K562 (cell line): ENCODE results near the gene CYB5B. TPM values are rescaled to one million over a fixed set of nuclear protein-coding genes. Genes with fewer than 3 reads are reported as not detected.

Experiments used
- ATAC-seq: fragments of 200-7000 bp; cut with Tn5 transposase; 3 replicates; pipeline ENCODE4 v1.9.1; 2020; ENCODE audit warnings: moderate library complexity
- BruUV-seq: library from RNA; stranded (reverse); fragments of 400-500 nt; replicated peaks from 2 replicates; lab custom pipeline; 2021; lab: Mats Ljungman, UMichigan
- CTCF ChIA-PET: fragments of 300-600 bp; formaldehyde crosslinking; extraction: SDS; loops from one replicate; lab custom pipeline; 2021; ENCODE audit warnings: low intra/inter-chr PET ratio; lab: Yijun Ruan, JAX
- POLR2A ChIA-PET: fragments of 300-600, 350-650 bp; sonication (Branson Sonifier 250); formaldehyde crosslinking; extraction: SDS; loops from one replicate; lab custom pipeline; 2021; ENCODE audit warnings: antibody characterized with exemption, inconsistent platforms; lab: Yijun Ruan, JAX
- DNase-seq, 4 experiments: peaks; one replicate each; pipeline versions ENCODE4 v3.0.0 to v3.0.0-alpha.2; 2011 to 2018; ENCODE audit warnings: low spot score in 3 of 4, mixed read lengths in 3 of 4; ENCODE audit errors: extremely low read depth in 1 of 4
- FAIRE-seq: peaks from 2 replicates; lab custom pipeline; 2011; peaks lifted over from hg19 to GRCh38; lab: Jason Lieb, UNC
- H2AFZ ChIP-seq: 2 replicates; pipeline ENCODE4 v1.6.0; 2011; ENCODE audit warnings: low read depth, low read length, control low read depth, inconsistent platforms
- H3K27ac ChIP-seq: fragments of 200-600 bp; 3 replicates; pipeline ENCODE4 v1.8.0; 2011; ENCODE audit warnings: low read depth, mild to moderate bottlenecking, control low read depth, inconsistent platforms, low read length, moderate library complexity, mixed read lengths; ENCODE audit errors: extremely low read depth
- H3K27me3 ChIP-seq, 2 experiments: fragments of 300-600 bp in 1 of 2; 2 replicates in 1 of 2; 3 replicates in 1 of 2; pipeline versions ENCODE4 v1.6.0 to v1.8.0; 2011; ENCODE audit warnings: inconsistent platforms in 2 of 2, low read length in 2 of 2, mild to moderate bottlenecking in 1 of 2, mixed read lengths in 1 of 2, moderate library complexity in 1 of 2; ENCODE audit not compliant: control insufficient read depth in 2 of 2, insufficient read depth in 2 of 2
- H3K36me3 ChIP-seq: fragments of 300-600 bp; 3 replicates; pipeline ENCODE4 v1.8.0; 2011; ENCODE audit warnings: mild to moderate bottlenecking, low read length, inconsistent platforms; ENCODE audit not compliant: control insufficient read depth, insufficient read depth
- H3K4me1 ChIP-seq, 2 experiments: fragments of 200-600 bp in 1 of 2; replicated peaks in 1 of 2; 2 replicates in 1 of 2; 3 replicates in 1 of 2; pipeline versions ENCODE4 v1.5.1 to v1.8.0; 2011; ENCODE audit warnings: inconsistent platforms in 2 of 2, low read length in 2 of 2, mild to moderate bottlenecking in 1 of 2, mixed read lengths in 1 of 2, moderate library complexity in 1 of 2; ENCODE audit not compliant: control insufficient read depth in 2 of 2, insufficient read depth in 2 of 2
- H3K4me2 ChIP-seq: 2 replicates; pipeline ENCODE4 v1.6.1; 2011; ENCODE audit warnings: low read length, control low read depth, inconsistent platforms, mixed read lengths; ENCODE audit not compliant: insufficient read depth
- H3K4me3 ChIP-seq: fragments of 200-600 bp; sonication (generic), shearing (Covaris generic); 2 replicates; pipeline ENCODE4 v1.5.1; 2016; ENCODE audit warnings: control low read depth, inconsistent platforms
- H3K79me2 ChIP-seq: fragments of 200-600 bp; 3 replicates; pipeline ENCODE4 v1.8.0; 2011; ENCODE audit warnings: low read length, inconsistent platforms; ENCODE audit not compliant: control insufficient read depth, insufficient read depth
- H3K9ac ChIP-seq, 2 experiments: 2 replicates each; pipeline versions ENCODE4 v1.6.0 to v1.6.1; 2011; ENCODE audit warnings: low read depth in 2 of 2, low read length in 2 of 2, control low read depth in 1 of 2, inconsistent platforms in 1 of 2, mild to moderate bottlenecking in 1 of 2, mixed read lengths in 1 of 2; ENCODE audit not compliant: insufficient read depth in 1 of 2
- H3K9me1 ChIP-seq: one replicate; pipeline ENCODE4 v1.6.0; 2011; ENCODE audit warnings: inconsistent platforms, mild to moderate bottlenecking, low read length, moderate library complexity; ENCODE audit not compliant: control insufficient read depth, insufficient read depth
- H3K9me3 ChIP-seq: replicated peaks from 2 replicates; pipeline ENCODE4 v1.5.1; 2011; ENCODE audit warnings: low read depth, low read length, inconsistent platforms; ENCODE audit not compliant: control insufficient read depth, insufficient read depth
- H4K20me1 ChIP-seq: replicated peaks from 2 replicates; pipeline ENCODE4 v1.6.1; 2011; ENCODE audit warnings: low read length, inconsistent platforms, mixed read lengths; ENCODE audit not compliant: control insufficient read depth, insufficient read depth
- C11orf30 ChIP-seq: fragments of 450-650 bp; IDR thresholded peaks from 2 replicates; pipeline ENCODE4 v1.6.1; 2016; ENCODE audit warnings: low read depth, mild to moderate bottlenecking
- CEBPB ChIP-seq: fragments of 450-650 bp; IDR thresholded peaks from 2 replicates; pipeline ENCODE4 v1.6.1; 2016; ENCODE audit warnings: missing genetic modification characterization, missing compliant biosample characterization
- CEBPG ChIP-seq, 3 experiments: fragments of 200-800 bp in 1 of 3; sonication (Bioruptor generic) in 1 of 3; sonication (generic) in 1 of 3; formaldehyde crosslinking in 1 of 3; IDR thresholded peaks in 2 of 3; conservative IDR thresholded peaks in 1 of 3; 2 replicates each; pipeline versions ENCODE4 v1.6.1 to v1.8.0; 2016 to 2022; ENCODE audit warnings: missing compliant biosample characterization in 2 of 3, missing genetic modification characterization in 2 of 3, mild to moderate bottlenecking in 1 of 3, missing genetic modification reagents in 1 of 3
- IRF2 ChIP-seq: sonication (generic); formaldehyde crosslinking; IDR thresholded peaks from 2 replicates; pipeline ENCODE4 v1.8.1; 2022; ENCODE audit warnings: mild to moderate bottlenecking, missing genetic modification reagents
- MAFG ChIP-seq: fragments of 450-650 bp; conservative IDR thresholded peaks from 2 replicates; pipeline ENCODE4 v1.6.1; 2016; ENCODE audit warnings: missing genetic modification characterization, missing compliant biosample characterization
- MAFK ChIP-seq: IDR thresholded peaks from 2 replicates; pipeline ENCODE4 v1.6.1; 2011; ENCODE audit warnings: low read length, improper control_type of control experiment
- SRSF1 ChIP-seq: fragments of 200-400 bp; formaldehyde crosslinking; IDR thresholded peaks from 2 replicates; pipeline ENCODE4 v1.6.1; 2017; ENCODE audit warnings: mild to moderate bottlenecking, low read depth, low read length, moderate library complexity
- ZNF232 ChIP-seq: sonication (generic); formaldehyde crosslinking; IDR thresholded peaks from 2 replicates; pipeline ENCODE4 v1.8.0; 2022; ENCODE audit warnings: mild to moderate bottlenecking, missing genetic modification reagents
- ZNF316 ChIP-seq: fragments of 450-650 bp; IDR thresholded peaks from 2 replicates; pipeline ENCODE4 v1.6.1; 2016
- in situ Hi-C: fragments of 300-500 bp; cut with MboI; formaldehyde crosslinking; loops from 4 replicates; pipeline ENCODE4 v1.15.0; 2018; ENCODE audit warnings: inconsistent platforms, mixed read lengths
- intact Hi-C: fragments of 100-400 bp; cut with micrococcal nuclease; formaldehyde crosslinking; loops from 2 replicates; pipeline ENCODE4 v1.14.2; 2022
- polyA plus RNA-seq, 8 experiments: library from polyadenylated mRNA; depleted of rRNA in 4 of 8; stranded (reverse) in 5 of 8; unstranded in 3 of 8; fragments of >200 nt; fragmentation: Nextera tagmentation in 2 of 8; fragmentation: Illumina TruSeq in 1 of 8; extraction: Ambion mirVana in 2 of 8; extraction: Trizol in 1 of 8; gene quantifications; 2 replicates each; pipeline versions ENCODE4 v1.2.1 to v1.2.3, GENCODE V29; 2011 to 2014; ENCODE audit warnings: inconsistent platforms in 1 of 8, missing spikeins in 1 of 8
- total RNA-seq, 7 experiments: library from RNA; depleted of rRNA in 6 of 7; stranded (reverse); fragments of >200 nt in 6 of 7; fragmentation: Illumina TruSeq in 2 of 7; extraction: Trizol in 2 of 7; gene quantifications; 2 replicates each; pipeline versions ENCODE4 v1.2.1 to v1.2.3, GENCODE V29; 2011 to 2021; ENCODE audit warnings: low replicate concordance in 1 of 7
- TF ChIP-seq, protein P1 (sequence below): fragments of 450-650 bp; IDR thresholded peaks from 2 replicates; pipeline ENCODE4 v1.6.1; 2017; ENCODE audit warnings: mild to moderate bottlenecking, moderate library complexity

The CYB5B gene
- total and polyA plus RNA-seq, 9 of the 15 experiments (the other 6 are each of a cell fraction or from before 2014, with no cell fraction given), result 29.9 to 274 (median 136) TPM

DNA sequence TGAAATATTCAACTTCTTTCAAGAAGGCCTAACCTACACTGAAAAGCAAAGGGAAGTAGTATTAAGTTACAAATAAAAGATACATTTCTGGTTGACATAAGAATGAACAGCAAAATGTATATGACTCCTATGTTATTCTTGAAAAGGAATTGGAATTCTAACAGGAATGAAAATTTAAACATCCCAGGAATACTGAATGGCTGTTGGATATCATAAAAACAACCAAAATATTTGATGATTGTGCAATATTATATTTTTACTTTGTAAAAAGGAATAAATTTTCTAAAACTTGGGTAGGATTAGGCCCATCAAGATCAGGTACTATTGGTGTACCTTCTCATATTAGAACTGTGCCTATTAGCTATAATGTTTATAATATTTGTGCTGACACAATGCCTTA lies 50.0 kb downstream of the CYB5B start:
- Histone ChIP-seq H3K9me3 (no peaks in the 10 kb centered on the region), H4K20me1 (0 out of 2 replicates have a peak, but pooled peaks cover 3% of the 10 kb centered on the region), H3K79me2 (no peaks in the 10 kb centered on the region), H2AFZ (no peak overlapping the region), H3K9me1 (no peaks in the 10 kb centered on the region), H3K27ac (no peak overlapping the region), H3K4me2 (no peak overlapping the region), H3K4me3 (no peak overlapping the region), H3K9ac (no peak overlapping the region), H3K4me1 (peaks cover 7 to 11% of the 10 kb centered on the region in 2 experiments; a peak in 4 of 5 replicates), H3K27me3 (no peaks in the 10 kb centered on the region), H3K36me3 (no peaks in the 10 kb centered on the region)
- no peak for DNase-seq
- no TSS peak for BruUV-seq
- FAIRE-seq, result no peak
- intact Hi-C loops, result no loop called here
- CTCF ChIA-PET, result no interaction called here
- in situ Hi-C loops, result no loop called here
- ATAC-seq, result no peak
- POLR2A ChIA-PET, result no interaction called here
- TF ChIP-seq ZNF316, result peak; percentile 88
- no peak for TF ChIP-seq IRF2 (CRISPR knock-in tag)
- TF ChIP-seq CEBPB (tag), result peak; percentile 73
- no peak for TF ChIP-seq CEBPG (CRISPR knock-in tag; IDR thresholded peaks at IDR 0.05)
- peak in 1 of 2 experiments; percentile 89; a peak in 2 of 4 replicates for TF ChIP-seq CEBPG (tag; conservative IDR thresholded peaks at IDR 0.05 in 1 of 2, IDR thresholded peaks at IDR 0.05 in 1 of 2)
- TF ChIP-seq MAFG (tag), result peak; percentile 57; the same call in 1 of the 2 replicates
- TF ChIP-seq, protein P1, sequence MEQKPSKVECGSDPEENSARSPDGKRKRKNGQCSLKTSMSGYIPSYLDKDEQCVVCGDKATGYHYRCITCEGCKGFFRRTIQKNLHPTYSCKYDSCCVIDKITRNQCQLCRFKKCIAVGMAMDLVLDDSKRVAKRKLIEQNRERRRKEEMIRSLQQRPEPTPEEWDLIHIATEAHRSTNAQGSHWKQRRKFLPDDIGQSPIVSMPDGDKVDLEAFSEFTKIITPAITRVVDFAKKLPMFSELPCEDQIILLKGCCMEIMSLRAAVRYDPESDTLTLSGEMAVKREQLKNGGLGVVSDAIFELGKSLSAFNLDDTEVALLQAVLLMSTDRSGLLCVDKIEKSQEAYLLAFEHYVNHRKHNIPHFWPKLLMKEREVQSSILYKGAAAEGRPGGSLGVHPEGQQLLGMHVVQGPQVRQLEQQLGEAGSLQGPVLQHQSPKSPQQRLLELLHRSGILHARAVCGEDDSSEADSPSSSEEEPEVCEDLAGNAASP, result no peak
- TF ChIP-seq SRSF1, result no peak
- peak; percentile 25; the same call in 1 of the 2 replicates for TF ChIP-seq MAFK
- no peak for TF ChIP-seq ZNF232 (CRISPR knock-in tag)
- TF ChIP-seq C11orf30, result peak; percentile 70
